Small intestine (tissue), 7 donors: ENCODE data around the gene USP2. TPM values are rescaled to one million over a fixed set of nuclear protein-coding genes. Genes with fewer than 3 reads are reported as not detected.
A peak's percentile ranks its signal among the peaks of the same experiment; 100 is the strongest.

Source experiments
- DNase-seq, 2 donors: peaks; one replicate each; pipeline versions ENCODE4 v3.0.0 to v3.0.0-alpha.2; 2013
- FAIRE-seq: peaks from 2 replicates; lab custom pipeline; 2012; peaks lifted over from hg19 to GRCh38; lab: Jason Lieb, UNC
- H3K27ac ChIP-seq, 3 donors: one replicate each; pipeline ENCODE4 v1.5.1; 2013; ENCODE audit warnings: low read length in 2 of 3, mild to moderate bottlenecking in 2 of 3, control low read depth in 1 of 3, inconsistent platforms in 1 of 3, low read depth in 1 of 3, moderate library complexity in 1 of 3
- H3K27me3 ChIP-seq, 3 donors: one replicate each; pipeline ENCODE4 v1.6.1; 2013; ENCODE audit warnings: low read length in 3 of 3, inconsistent platforms in 1 of 3; ENCODE audit not compliant: control insufficient read depth in 3 of 3, insufficient read depth in 3 of 3
- H3K36me3 ChIP-seq, 3 donors: one replicate each; pipeline ENCODE4 v1.6.1; 2013; ENCODE audit warnings: low read length in 3 of 3, inconsistent platforms in 1 of 3, low read depth in 1 of 3, mild to moderate bottlenecking in 1 of 3, moderate library complexity in 1 of 3; ENCODE audit not compliant: control insufficient read depth in 3 of 3, insufficient read depth in 2 of 3
- H3K4me1 ChIP-seq, 3 donors: one replicate each; pipeline ENCODE4 v1.6.1; 2013; ENCODE audit warnings: low read length in 2 of 3, inconsistent platforms in 1 of 3, low read depth in 1 of 3, mild to moderate bottlenecking in 1 of 3, moderate library complexity in 1 of 3; ENCODE audit not compliant: control insufficient read depth in 3 of 3, insufficient read depth in 2 of 3
- H3K4me3 ChIP-seq, 3 donors: one replicate each; pipeline ENCODE4 v1.5.1; 2013; ENCODE audit warnings: low read length in 3 of 3, control low read depth in 1 of 3, inconsistent platforms in 1 of 3, low read depth in 1 of 3, mild to moderate bottlenecking in 1 of 3, moderate library complexity in 1 of 3
- H3K9me3 ChIP-seq, 2 donors: one replicate each; pipeline ENCODE4 v1.6.1; 2013; ENCODE audit warnings: low read depth in 1 of 2, low read length in 1 of 2; ENCODE audit not compliant: control insufficient read depth in 2 of 2, insufficient read depth in 1 of 2
- WGBS, 3 donors: extraction: QIAGEN DNeasy Blood & Tissue Kit; methylation state at CpG; one replicate each; pipeline ENCODE4 v1.1.7; 2013; 5-methylcytosine and 5-hydroxymethylcytosine counted together
- polyA plus RNA-seq, 4 donors: library from polyadenylated mRNA; stranded (reverse) in 3 of 4; unstranded in 1 of 4; fragments of 200-250 nt in 3 of 4; fragments of 120-200 nt in 1 of 4; gene quantifications; one replicate each; pipeline versions ENCODE4 v1.2.1 to v1.2.3, GENCODE V29; 2013
- donor health status: healthy with polysubstance abuse.
- donor health status: control.
- donor health status: control.
- donor health status: Bipolar disorder and iron deficiency.
- donor health status: healthy.

The USP2 gene
- polyA plus RNA-seq, 4 donors, result 3.9 to 19.5 (median 10.3) TPM

- WGBS, 3 donors, result 65 to 73% (median 73%) methylated on average over 22 of the region's 22 CpGs
- no peak for FAIRE-seq
- H3K4me3 ChIP-seq, result no peak overlapping the region
- H3K27me3 ChIP-seq, result peaks cover 4 to 69% (median 9%) of the 10 kb centered on the region in 3 donors
- H3K9me3 ChIP-seq, result no peaks in the 10 kb centered on the region
- peaks cover 0 to 11% (median 0%) of the 10 kb centered on the region in 3 donors for H3K36me3 ChIP-seq
- peak; percentile 30 to 60 for DNase-seq
- peak overlapping the region in 2 of 3 donors; percentile 69 to 87 for H3K27ac ChIP-seq
- peaks cover 0 to 58% (median 0%) of the 10 kb centered on the region in 3 donors for H3K4me1 ChIP-seq
Observed at GRCh38 chr11:119318240-119319135, 63.0 kb downstream of the USP2 start.

- FAIRE-seq, result no peak
- peaks cover 0 to 58% (median 0%) of the 10 kb centered on the region in 3 donors for H3K4me1 ChIP-seq
- peak overlapping the region in 1 of 3 donors; percentile 24 for H3K4me3 ChIP-seq
Observed at GRCh38 chr11:119317592-119318239, 63.8 kb downstream of the USP2 start.

GRCh38 chr11:119316729-119317591 lies 64.5 kb downstream of the USP2 start, which contains the start of gene MCAM:
Gene MCAM (minus strand): TSS chr11:119317130. CDS start chr11:119317101, 29 bp downstream.
- H3K4me3 ChIP-seq, result peak within 1 kb of the TSS; percentile 24 to 65 (median 34)
- DNase-seq, result peak in 1 of 2 donors; percentile 56
- H3K27ac ChIP-seq, result peak within 1 kb of the TSS in 2 of 3 donors; percentile 69 to 87
- H3K27me3 ChIP-seq, result peaks cover 4 to 69% (median 9%) of the 10 kb centered on the region in 3 donors
- H3K4me1 ChIP-seq, result peaks cover 0 to 58% (median 0%) of the 10 kb centered on the region in 3 donors
- WGBS, 3 donors, result 2 to 10% (median 7%) methylated on average over 45 to 74 of the region's 74 CpGs
- no peak for FAIRE-seq
- peaks cover 0 to 22% (median 0%) of the 10 kb centered on the region in 3 donors for H3K36me3 ChIP-seq
- H3K9me3 ChIP-seq, result no peaks in the 10 kb centered on the region

More at GRCh38 chr11:119317592-119318239, 63.8 kb downstream of the USP2 start:
- no peaks in the 10 kb centered on the region for H3K9me3 ChIP-seq
- no peak for DNase-seq
- peaks cover 4 to 69% (median 9%) of the 10 kb centered on the region in 3 donors for H3K27me3 ChIP-seq
- 60 to 80% (median 71%) methylated on average over 14 of the region's 14 CpGs for WGBS, 3 donors
- H3K27ac ChIP-seq, result peak overlapping the region in 2 of 3 donors; percentile 69 to 87
- H3K36me3 ChIP-seq, result peaks cover 0 to 15% (median 0%) of the 10 kb centered on the region in 3 donors

GRCh38 chr11:119316016-119316728 lies 65.3 kb downstream of the USP2 start:
- peak in 1 of 2 donors; percentile 47 for DNase-seq
- FAIRE-seq, result no peak
- Histone ChIP-seq H3K9me3 (no peaks in the 10 kb centered on the region), H3K27me3 (peaks cover 4 to 65% (median 9%) of the 10 kb centered on the region in 3 donors), H3K36me3 (peaks cover 0 to 29% (median 0%) of the 10 kb centered on the region in 3 donors), H3K27ac (peak overlapping the region in 2 of 3 donors; percentile 68 to 72), H3K4me1 (peaks cover 0 to 52% (median 0%) of the 10 kb centered on the region in 3 donors), H3K4me3 (peak overlapping the region; percentile 24 to 65 (median 34))
- WGBS, 3 donors, result 0 to 1% (median 1%) methylated on average over 43 to 46 of the region's 46 CpGs

- Histone ChIP-seq H3K9me3 (no peaks in the 10 kb centered on the region), H3K27ac (peak overlapping the region in 2 of 3 donors; percentile 68 to 72), H3K4me1 (peaks cover 0 to 48% (median 0%) of the 10 kb centered on the region in 3 donors), H3K36me3 (peaks cover 0 to 37% (median 0%) of the 10 kb centered on the region in 3 donors), H3K27me3 (peaks cover 4 to 57% (median 9%) of the 10 kb centered on the region in 3 donors), H3K4me3 (peak overlapping the region; percentile 7 to 65 (median 19))
- WGBS, 3 donors, result 2 to 8% (median 3%) methylated on average over 25 to 29 of the region's 29 CpGs
- FAIRE-seq, result no peak
- no peak for DNase-seq
Observed at GRCh38 chr11:119315131-119316015, 66.1 kb downstream of the USP2 start.

GRCh38 chr11:119314726-119315125 lies 66.8 kb downstream of the USP2 start:
- H3K27me3 ChIP-seq, result peaks cover 4 to 52% (median 9%) of the 10 kb centered on the region in 3 donors
- 53 to 67% (median 58%) methylated on average over 18 of the region's 18 CpGs for WGBS, 3 donors

More at GRCh38 chr11:119314726-119315125, 66.8 kb downstream of the USP2 start:
- DNase-seq (no peak), FAIRE-seq (no peak)
- H3K27ac ChIP-seq, result peak overlapping the region in 1 of 3 donors; percentile 72
- H3K36me3 ChIP-seq, result peaks cover 0 to 40% (median 0%) of the 10 kb centered on the region in 3 donors
- peak overlapping the region in 1 of 3 donors; percentile 65 for H3K4me3 ChIP-seq
- H3K4me1 ChIP-seq, result peaks cover 0 to 44% (median 0%) of the 10 kb centered on the region in 3 donors
- no peaks in the 10 kb centered on the region for H3K9me3 ChIP-seq
